K562 (cell line): ENCODE results near the gene NRM. TPM values are rescaled to one million over a fixed set of nuclear protein-coding genes. Genes with fewer than 3 reads are reported as not detected.
A peak's percentile ranks its signal among the peaks of the same experiment; 100 is the strongest.

Source experiments
- BCOR ChIP-seq: fragments of 450-650 bp; IDR thresholded peaks from 2 replicates; pipeline ENCODE4 v1.6.1; 2016
- CUX1 ChIP-seq: fragments of 200-800 bp; sonication (Bioruptor generic); IDR thresholded peaks from 2 replicates; pipeline ENCODE4 v1.6.1; 2016; ENCODE audit warnings: missing genetic modification characterization, missing compliant biosample characterization
- DPF2 ChIP-seq: fragments of 450-650 bp; IDR thresholded peaks from 2 replicates; pipeline ENCODE4 v1.6.1; 2016
- ERF ChIP-seq: fragments of 450-650 bp; formaldehyde crosslinking; IDR thresholded peaks from 2 replicates; pipeline ENCODE4 v1.4.0; 2020; ENCODE audit warnings: mild to moderate bottlenecking, mixed read lengths
- HDAC8 ChIP-seq: fragments of 450-650 bp; IDR thresholded peaks from 2 replicates; pipeline ENCODE4 v1.6.1; 2016; ENCODE audit warnings: mild to moderate bottlenecking, missing genetic modification characterization, moderate library complexity, missing compliant biosample characterization
- KLF6 ChIP-seq: fragments of 250-450 bp; sonication (Bioruptor Pico); IDR thresholded peaks from 2 replicates; pipeline ENCODE4 v1.4.0; 2020; ENCODE audit warnings: mild to moderate bottlenecking, moderate library complexity, borderline replicate concordance
- MCM5 ChIP-seq: fragments of 450-650 bp; IDR thresholded peaks from 2 replicates; pipeline ENCODE4 v1.6.1; 2016; ENCODE audit warnings: low read depth
- MXI1 ChIP-seq: IDR thresholded peaks from 2 replicates; pipeline ENCODE4 v1.6.1; 2011; ENCODE audit warnings: low read depth, mild to moderate bottlenecking, improper control_type of control experiment, low read length
- NCOA2 ChIP-seq, 2 experiments: fragments of 450-650 bp; IDR thresholded peaks; 2 replicates each; pipeline ENCODE4 v1.6.1; 2018; ENCODE audit warnings: mild to moderate bottlenecking in 2 of 2, moderate library complexity in 1 of 2; ENCODE audit not compliant: partially characterized antibody in 2 of 2
- NELFE ChIP-seq: IDR thresholded peaks from 2 replicates; pipeline ENCODE4 v1.6.1; 2011; ENCODE audit warnings: mild to moderate bottlenecking; ENCODE audit not compliant: insufficient read depth, insufficient read length
- NFIC ChIP-seq: fragments of 450-650 bp; IDR thresholded peaks from 2 replicates; pipeline ENCODE4 v1.6.1; 2017; ENCODE audit warnings: mild to moderate bottlenecking, inconsistent platforms
- NFIX ChIP-seq: fragments of 250-450 bp; sonication (Bioruptor Pico); IDR thresholded peaks from 2 replicates; pipeline ENCODE4 v1.4.0; 2020; ENCODE audit warnings: low read depth, mild to moderate bottlenecking, moderate library complexity
- NR2C2 ChIP-seq, 2 experiments: fragments of 200-800 bp in 1 of 2; sonication (Bioruptor generic) in 1 of 2; sonication (generic) in 1 of 2; formaldehyde crosslinking in 1 of 2; IDR thresholded peaks; 2 replicates each; pipeline versions ENCODE4 v1.6.1 to v1.8.0; 2016 to 2022; ENCODE audit warnings: mild to moderate bottlenecking in 1 of 2, missing compliant biosample characterization in 1 of 2, missing genetic modification characterization in 1 of 2, missing genetic modification reagents in 1 of 2
- RAD21 ChIP-seq, 2 experiments: fragments of 250-450 bp in 1 of 2; fragments of 450-650 bp in 1 of 2; sonication (Bioruptor Pico) in 1 of 2; formaldehyde crosslinking in 1 of 2; IDR thresholded peaks in 1 of 2; conservative IDR thresholded peaks in 1 of 2; 2 replicates each; pipeline versions ENCODE4 v1.4.0 to v1.8.0; 2020 to 2022; ENCODE audit warnings: mild to moderate bottlenecking in 2 of 2, moderate library complexity in 1 of 2
- RERE ChIP-seq: sonication (generic); formaldehyde crosslinking; IDR thresholded peaks from 2 replicates; pipeline ENCODE4 v1.8.0; 2023; ENCODE audit warnings: missing genetic modification reagents, mild to moderate bottlenecking, borderline replicate concordance
- SIN3B ChIP-seq: fragments of 450-650 bp; IDR thresholded peaks from 2 replicates; pipeline ENCODE4 v1.6.1; 2017; ENCODE audit warnings: low read depth, mild to moderate bottlenecking, moderate library complexity
- TARDBP ChIP-seq: fragments of 450-650 bp; IDR thresholded peaks from 2 replicates; pipeline ENCODE4 v1.6.1; 2016
- ZNF224 ChIP-seq: sonication (generic); formaldehyde crosslinking; IDR thresholded peaks from 2 replicates; pipeline ENCODE4 v1.8.0; 2022; ENCODE audit warnings: mild to moderate bottlenecking, missing genetic modification reagents
- ZNF644 ChIP-seq: fragments of 200-800 bp; sonication (Bioruptor generic); IDR thresholded peaks from 2 replicates; pipeline ENCODE4 v1.6.1; 2016; ENCODE audit warnings: low read depth, missing genetic modification characterization, missing compliant biosample characterization
- polyA plus RNA-seq, 8 experiments: library from polyadenylated mRNA; depleted of rRNA in 4 of 8; stranded (reverse) in 5 of 8; unstranded in 3 of 8; fragments of >200 nt; fragmentation: Nextera tagmentation in 2 of 8; fragmentation: Illumina TruSeq in 1 of 8; extraction: Ambion mirVana in 2 of 8; extraction: Trizol in 1 of 8; gene quantifications; 2 replicates each; pipeline versions ENCODE4 v1.2.1 to v1.2.3, GENCODE V29; 2011 to 2014; ENCODE audit warnings: inconsistent platforms in 1 of 8, missing spikeins in 1 of 8
- total RNA-seq, 7 experiments: library from RNA; depleted of rRNA in 6 of 7; stranded (reverse); fragments of >200 nt in 6 of 7; fragmentation: Illumina TruSeq in 2 of 7; extraction: Trizol in 2 of 7; gene quantifications; 2 replicates each; pipeline versions ENCODE4 v1.2.1 to v1.2.3, GENCODE V29; 2011 to 2021; ENCODE audit warnings: low replicate concordance in 1 of 7

NRM gene
- total and polyA plus RNA-seq, 9 of the 15 experiments (the other 6 are each of a cell fraction or from before 2014, with no cell fraction given): 9.7 to 58.2 (median 18.1) TPM

- TF ChIP-seq CUX1 (CRISPR knock-in tag): no peak
- no peak for TF ChIP-seq NR2C2 (CRISPR knock-in tag; IDR thresholded peaks at IDR 0.05)
- no peak for TF ChIP-seq NR2C2 (tag; IDR thresholded peaks at IDR 0.05)
- no peak for TF ChIP-seq ZNF224
- TF ChIP-seq DPF2: peak; percentile 53; the same call in 1 of the 2 replicates
- TF ChIP-seq NELFE: no peak
- TF ChIP-seq TARDBP: no peak
- no peak for TF ChIP-seq BCOR
- no peak for TF ChIP-seq NFIX (CRISPR knock-in tag)
- TF ChIP-seq ZNF644 (tag): no peak
- TF ChIP-seq HDAC8 (tag): no peak
- TF ChIP-seq MXI1: no peak
- no peak for TF ChIP-seq SIN3B
- TF ChIP-seq MCM5: no peak
- no peak for TF ChIP-seq RERE (CRISPR knock-in tag)
- peak; percentile 29; the same call in 1 of the 2 replicates for TF ChIP-seq NFIC
- no peak for TF ChIP-seq ERF (CRISPR knock-in tag)
- no peak for TF ChIP-seq RAD21 (CRISPR knock-in tag; conservative IDR thresholded peaks at IDR 0.05 in 1 of 2, IDR thresholded peaks at IDR 0.05 in 1 of 2)
- TF ChIP-seq KLF6 (CRISPR knock-in tag): no peak
- no peak for TF ChIP-seq NCOA2 (IDR thresholded peaks at IDR 0.05; ENCODE audit: partially characterized antibody in 2 of 2)
Measured at GRCh38 chr6:30691208-30691847, 544 bp upstream of the NRM start (continued).
